ENCODE results near the gene FAM167B.

DNA sequence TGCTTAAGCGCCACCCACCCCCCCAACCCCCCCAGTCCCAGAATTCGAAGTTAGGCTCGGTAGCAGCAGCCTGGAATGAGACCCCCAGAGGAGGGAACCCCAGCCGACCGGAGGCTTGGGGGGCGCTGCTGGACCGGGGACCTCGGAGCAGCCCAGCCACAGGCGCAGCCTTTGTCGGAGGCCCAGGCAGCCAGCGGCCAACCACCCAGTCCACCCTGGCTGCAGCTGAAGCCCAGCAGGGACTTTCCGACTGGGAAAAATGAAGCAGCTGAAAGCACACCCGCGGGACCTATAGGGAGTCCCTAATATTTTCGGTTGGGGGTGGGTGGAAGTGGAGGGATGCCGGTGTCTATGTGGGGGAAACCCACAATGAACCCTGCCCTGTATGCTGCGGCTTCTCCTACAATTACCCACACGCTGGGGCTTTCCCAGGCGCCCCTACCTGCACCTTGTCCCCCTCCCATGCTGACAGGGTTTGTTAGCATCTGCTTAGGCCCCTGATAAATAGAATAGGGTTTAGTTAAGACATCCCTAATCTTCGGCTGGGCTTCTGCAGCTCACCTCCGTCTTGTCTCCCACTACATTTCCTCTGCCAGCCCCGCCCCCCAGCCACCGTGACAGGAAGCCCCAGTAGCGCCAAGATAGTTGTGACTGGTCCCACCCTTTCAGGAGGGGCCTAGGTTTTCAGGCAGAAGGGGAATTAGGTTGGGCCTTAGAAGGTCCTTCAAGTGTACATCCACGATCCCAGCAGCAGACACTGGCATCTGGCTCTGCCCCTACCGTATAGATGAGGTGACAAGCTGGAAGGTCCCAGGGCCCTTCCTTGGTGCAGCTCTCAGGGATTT, 45.8 kb upstream of the FAM167B start:
- TF ChIP-seq, protein P1, sequence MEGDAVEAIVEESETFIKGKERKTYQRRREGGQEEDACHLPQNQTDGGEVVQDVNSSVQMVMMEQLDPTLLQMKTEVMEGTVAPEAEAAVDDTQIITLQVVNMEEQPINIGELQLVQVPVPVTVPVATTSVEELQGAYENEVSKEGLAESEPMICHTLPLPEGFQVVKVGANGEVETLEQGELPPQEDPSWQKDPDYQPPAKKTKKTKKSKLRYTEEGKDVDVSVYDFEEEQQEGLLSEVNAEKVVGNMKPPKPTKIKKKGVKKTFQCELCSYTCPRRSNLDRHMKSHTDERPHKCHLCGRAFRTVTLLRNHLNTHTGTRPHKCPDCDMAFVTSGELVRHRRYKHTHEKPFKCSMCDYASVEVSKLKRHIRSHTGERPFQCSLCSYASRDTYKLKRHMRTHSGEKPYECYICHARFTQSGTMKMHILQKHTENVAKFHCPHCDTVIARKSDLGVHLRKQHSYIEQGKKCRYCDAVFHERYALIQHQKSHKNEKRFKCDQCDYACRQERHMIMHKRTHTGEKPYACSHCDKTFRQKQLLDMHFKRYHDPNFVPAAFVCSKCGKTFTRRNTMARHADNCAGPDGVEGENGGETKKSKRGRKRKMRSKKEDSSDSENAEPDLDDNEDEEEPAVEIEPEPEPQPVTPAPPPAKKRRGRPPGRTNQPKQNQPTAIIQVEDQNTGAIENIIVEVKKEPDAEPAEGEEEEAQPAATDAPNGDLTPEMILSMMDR (conservative IDR thresholded peaks at IDR 0.05; ENCODE audit: low read length), result peak; percentile 49
- no peak for TF ChIP-seq EZH2phosphoT487 (IDR thresholded peaks at IDR 0.05; ENCODE audit: borderline replicate concordance, low read depth, low read length)
